ENCODE results near the gene KNCN.

Gene KNCN

DNA sequence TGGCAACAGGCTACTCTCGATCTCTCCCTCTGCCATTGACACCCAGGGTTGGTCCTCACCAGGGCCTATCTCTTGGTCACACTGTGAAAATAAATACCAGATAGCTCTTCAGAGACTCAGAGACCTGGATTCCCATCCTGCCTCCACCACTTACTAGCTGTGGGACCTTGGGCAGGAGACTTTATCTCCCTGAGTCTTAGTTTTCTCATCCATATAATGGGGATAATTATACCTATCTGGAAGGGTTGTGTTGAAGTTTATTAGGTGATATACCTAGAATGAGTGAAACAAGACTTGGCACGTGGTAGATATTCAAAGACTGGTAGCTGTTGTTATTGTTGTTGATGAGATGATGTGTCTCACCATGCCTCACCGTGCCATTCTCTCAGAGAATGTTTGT is 54.4 kb downstream of the KNCN start:
- no peak for DNase-seq

DNA sequence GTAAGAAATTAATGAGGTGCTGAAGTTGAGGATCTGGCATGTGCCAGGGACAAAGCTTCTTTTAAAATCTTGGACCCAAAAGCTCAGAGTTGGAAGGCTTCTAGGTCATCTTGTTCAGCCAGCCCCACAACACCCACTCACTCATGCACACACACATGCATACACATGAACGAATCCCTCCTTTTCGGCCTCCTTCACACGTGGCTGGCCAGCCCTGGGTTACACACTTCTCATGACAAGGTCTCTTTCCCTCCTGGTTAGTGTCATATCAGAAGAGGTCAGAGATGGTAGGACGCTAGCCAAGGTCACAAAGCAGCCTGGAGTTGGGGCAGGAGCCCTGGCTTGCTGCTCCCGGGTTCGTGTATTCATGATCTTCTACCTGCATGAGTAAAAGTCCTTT is 54.9 kb downstream of the KNCN start:
- DNase-seq: no peak

DNA sequence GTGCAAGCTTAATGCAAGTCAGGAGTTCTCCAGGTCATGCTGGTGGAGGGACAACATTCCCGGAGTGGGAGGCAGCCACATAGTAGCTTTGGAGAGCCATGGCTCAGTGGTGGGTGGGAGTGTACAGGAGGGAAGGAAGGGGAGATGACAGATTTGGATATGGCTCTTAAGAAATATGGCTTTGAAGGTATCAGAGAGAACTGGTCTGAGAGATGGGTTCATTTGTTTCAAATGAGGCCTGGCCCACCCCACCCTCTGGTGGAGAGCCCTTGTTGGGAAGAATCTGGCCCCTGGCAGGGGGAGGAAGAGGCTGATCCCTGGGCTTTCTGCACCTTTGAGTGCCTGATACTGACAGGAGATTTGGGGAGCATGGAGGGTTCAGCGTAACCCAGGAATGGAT is 55.7 kb downstream of the KNCN start:
- no peak for DNase-seq

All from right hindlimb (tissue), 1 donor.